Body of pancreas (tissue), 4 donors: ENCODE measurements around the gene GRPEL2.

Experiments
- CTCF ChIP-seq, 7 experiments: fragments of 450-650 bp in 4 of 7; fragments of 200-600 bp in 3 of 7; sonication (generic) in 3 of 7; IDR thresholded peaks; one replicate each; pipeline ENCODE4 v1.5.1; 2016 to 2019; ENCODE audit warnings: antibody characterized with exemption in 7 of 7
- POLR2A ChIP-seq, 3 donors: fragments of 450-650 bp; IDR thresholded peaks; one replicate each; pipeline ENCODE4 v1.6.1; 2016; ENCODE audit warnings: antibody characterized with exemption in 3 of 3, mild to moderate bottlenecking in 2 of 3

GRCh38 chr5:149375434-149375833 is 30.1 kb downstream of the GRPEL2 start:
- TF ChIP-seq CTCF (IDR thresholded peaks at IDR 0.05) (no peak), POLR2A (IDR thresholded peaks at IDR 0.05) (no peak)
